Neuron (in vitro differentiated cells): ENCODE data around the gene DOLPP1.

Experiments
- H2AFZ ChIP-seq: one replicate; pipeline ENCODE4 v1.6.1; 2013; ENCODE audit warnings: low read depth, mild to moderate bottlenecking, inconsistent platforms, low read length, moderate library complexity
- H3K27me3 ChIP-seq: one replicate; pipeline ENCODE4 v1.6.1; 2013; ENCODE audit warnings: low read length; ENCODE audit not compliant: insufficient read depth
- H3K36me3 ChIP-seq: one replicate; pipeline ENCODE4 v1.6.1; 2013; ENCODE audit warnings: low read length; ENCODE audit not compliant: insufficient read depth
- H3K4me1 ChIP-seq: one replicate; pipeline ENCODE4 v1.6.1; 2013; ENCODE audit warnings: low read length; ENCODE audit not compliant: insufficient read depth
- H3K4me3 ChIP-seq: 2 replicates; pipeline ENCODE4 v1.5.1; 2013; ENCODE audit warnings: mild to moderate bottlenecking, low read length, moderate library complexity
- H3K9me3 ChIP-seq: one replicate; pipeline ENCODE4 v1.6.1; 2013; ENCODE audit warnings: low read length

The DOLPP1 gene

GRCh38 chr9:129089246-129089645 is 8.3 kb downstream of the DOLPP1 start:
- H2AFZ ChIP-seq: no peak overlapping the region
- H3K36me3 ChIP-seq: peaks cover 50% of the 10 kb centered on the region
- no peaks in the 10 kb centered on the region for H3K4me1 ChIP-seq
- H3K9me3 ChIP-seq: no peaks in the 10 kb centered on the region
- H3K27me3 ChIP-seq: no peaks in the 10 kb centered on the region
- H3K4me3 ChIP-seq: no peak overlapping the region

DNA sequence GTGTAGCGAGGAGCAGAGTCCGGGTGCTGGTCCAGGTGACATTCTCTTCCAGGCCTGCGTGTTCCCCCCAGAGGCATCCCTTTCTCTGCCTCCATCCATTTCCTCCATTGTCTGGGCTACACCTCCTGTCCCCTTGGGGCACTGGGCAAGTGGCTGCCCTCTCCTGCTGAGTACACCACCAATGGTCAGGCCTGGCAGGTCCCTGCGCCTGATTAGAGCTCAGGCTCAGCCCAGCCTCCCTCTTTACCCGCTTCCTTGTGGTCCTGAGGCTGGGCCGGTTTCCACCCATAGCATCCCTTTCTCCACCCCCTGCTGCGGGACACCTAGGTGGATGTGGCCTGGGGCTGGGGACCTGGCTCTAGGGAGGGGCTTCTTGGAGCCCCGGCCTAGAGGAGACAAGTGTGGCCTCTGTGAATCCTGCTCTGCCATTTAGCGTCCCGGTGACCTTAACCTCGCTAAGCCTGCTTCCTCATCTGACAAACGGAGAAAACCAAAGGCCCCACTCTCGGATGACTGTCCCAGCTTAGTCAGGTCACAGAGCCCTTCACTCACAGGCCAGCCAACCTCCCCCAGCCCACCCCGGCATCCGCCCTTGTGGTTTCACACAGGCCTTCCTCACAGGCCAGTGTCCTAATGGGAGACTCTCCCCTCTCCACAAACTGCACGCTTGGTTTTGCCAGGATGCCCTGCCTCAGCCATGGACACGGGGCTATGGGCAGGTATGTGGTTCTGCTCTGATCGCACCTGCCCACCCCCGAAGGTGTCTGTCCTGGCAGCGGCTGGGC is 12.9 kb downstream of the DOLPP1 start:
- Histone ChIP-seq H2AFZ (no peak overlapping the region), H3K4me3 (no peak overlapping the region), H3K4me1 (no peaks in the 10 kb centered on the region), H3K9me3 (no peaks in the 10 kb centered on the region), H3K36me3 (peaks cover 21% of the 10 kb centered on the region), H3K27me3 (no peaks in the 10 kb centered on the region)

DNA sequence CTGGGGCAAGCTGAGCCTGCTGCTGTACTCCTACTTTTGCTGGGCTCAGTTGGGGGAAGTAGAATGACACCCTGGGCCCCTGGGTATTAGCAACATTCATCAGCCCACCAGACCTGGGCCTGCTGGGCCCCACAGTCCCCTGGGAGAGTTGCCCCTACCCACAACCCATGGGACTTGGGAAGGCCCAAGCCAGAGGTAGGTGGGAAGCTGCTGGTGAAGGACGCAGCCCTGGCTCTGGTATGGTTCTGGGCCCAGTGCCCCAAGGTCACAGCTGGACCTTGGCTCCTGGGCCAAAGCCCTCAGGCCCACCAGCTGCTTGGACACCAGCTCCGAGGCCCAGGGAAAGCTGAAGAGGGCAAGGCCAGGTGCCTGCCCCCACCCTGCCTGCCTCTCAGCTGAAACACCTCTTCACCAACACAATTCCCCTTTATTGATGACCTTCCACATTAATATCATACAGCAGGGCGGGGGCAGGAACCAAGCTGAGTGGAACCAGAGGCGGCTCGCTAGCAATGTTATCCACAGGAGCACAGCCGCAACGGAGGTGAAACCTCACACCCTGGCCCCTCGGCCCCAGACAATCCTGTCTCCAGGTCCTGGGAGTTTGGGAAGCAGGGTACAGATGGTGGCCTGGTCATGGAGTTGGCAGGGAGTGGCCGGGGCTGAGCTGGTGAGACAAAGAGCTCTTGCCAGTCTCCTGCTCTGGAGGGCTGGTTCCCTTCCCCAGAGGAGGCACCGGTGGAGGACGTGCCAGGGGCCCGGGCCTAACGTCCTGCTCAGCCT is 13.7 kb downstream of the DOLPP1 start:
- H3K4me1 ChIP-seq: no peaks in the 10 kb centered on the region
- H3K4me3 ChIP-seq: no peak overlapping the region
- H3K9me3 ChIP-seq: no peaks in the 10 kb centered on the region
- no peaks in the 10 kb centered on the region for H3K27me3 ChIP-seq
- peaks cover 14% of the 10 kb centered on the region for H3K36me3 ChIP-seq
- no peak overlapping the region for H2AFZ ChIP-seq

DNA sequence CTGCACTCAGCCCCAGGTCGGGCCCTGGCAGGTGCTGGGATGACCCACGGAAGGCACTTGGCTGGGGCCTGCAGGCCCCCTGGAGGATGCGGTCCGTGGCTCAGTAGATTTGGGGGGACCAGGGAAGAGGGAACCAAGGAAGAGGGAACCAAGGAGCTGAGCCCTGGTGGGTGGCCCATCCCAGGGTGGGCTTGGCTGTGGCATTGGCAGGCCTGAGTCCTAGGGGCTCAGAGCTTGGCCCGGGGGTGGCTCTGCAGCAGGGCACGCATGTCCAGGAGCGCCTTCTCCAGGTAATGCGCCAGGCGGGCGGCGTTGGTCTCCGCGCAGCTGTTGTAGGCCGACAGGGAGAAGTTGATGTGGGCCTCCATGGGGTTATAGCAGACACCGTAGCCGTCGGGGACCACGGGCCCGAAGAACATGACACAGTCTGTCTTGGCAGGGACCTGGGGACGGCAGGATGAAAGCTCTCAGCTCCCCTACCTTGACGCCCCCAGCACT is 14.3 kb downstream of the DOLPP1 start:
- H3K36me3 ChIP-seq: peaks cover 9% of the 10 kb centered on the region
- no peak overlapping the region for H3K4me3 ChIP-seq
- H2AFZ ChIP-seq: no peak overlapping the region
- no peaks in the 10 kb centered on the region for H3K4me1 ChIP-seq
- H3K27me3 ChIP-seq: no peaks in the 10 kb centered on the region
- no peaks in the 10 kb centered on the region for H3K9me3 ChIP-seq

GRCh38 chr9:129095908-129096307 is 15.0 kb downstream of the DOLPP1 start:
- Histone ChIP-seq H3K27me3 (no peaks in the 10 kb centered on the region), H3K36me3 (peaks cover 3% of the 10 kb centered on the region), H2AFZ (no peak overlapping the region), H3K9me3 (no peaks in the 10 kb centered on the region), H3K4me1 (no peaks in the 10 kb centered on the region), H3K4me3 (no peak overlapping the region)

GRCh38 chr9:129097671-129098306 is 16.9 kb downstream of the DOLPP1 start:
- Histone ChIP-seq H3K36me3 (peaks cover 3% of the 10 kb centered on the region), H3K4me1 (no peaks in the 10 kb centered on the region), H3K9me3 (no peaks in the 10 kb centered on the region), H3K27me3 (no peaks in the 10 kb centered on the region), H3K4me3 (no peak overlapping the region), H2AFZ (no peak overlapping the region)

DNA sequence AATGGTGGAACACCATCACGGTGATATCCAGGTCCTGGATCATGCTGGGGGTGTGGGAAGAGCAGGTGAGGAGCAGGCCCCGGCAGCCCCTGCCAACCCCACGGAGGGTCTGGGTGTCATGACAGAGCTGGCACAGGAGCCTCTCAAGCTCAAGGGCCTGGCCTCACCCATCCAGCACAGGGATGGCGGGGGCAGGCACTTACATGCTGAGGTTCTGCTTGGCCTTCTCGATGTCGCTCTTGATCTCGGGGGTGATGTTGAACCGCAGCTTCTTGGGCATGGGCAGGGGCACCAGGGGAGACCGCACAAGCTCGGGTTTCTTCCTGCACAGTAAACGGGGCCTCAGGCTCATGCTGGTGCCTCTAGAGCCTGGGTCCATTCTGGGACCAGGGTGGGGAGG is 17.4 kb downstream of the DOLPP1 start:
- Histone ChIP-seq H3K4me3 (no peak overlapping the region), H3K36me3 (peaks cover 3% of the 10 kb centered on the region)

DNA sequence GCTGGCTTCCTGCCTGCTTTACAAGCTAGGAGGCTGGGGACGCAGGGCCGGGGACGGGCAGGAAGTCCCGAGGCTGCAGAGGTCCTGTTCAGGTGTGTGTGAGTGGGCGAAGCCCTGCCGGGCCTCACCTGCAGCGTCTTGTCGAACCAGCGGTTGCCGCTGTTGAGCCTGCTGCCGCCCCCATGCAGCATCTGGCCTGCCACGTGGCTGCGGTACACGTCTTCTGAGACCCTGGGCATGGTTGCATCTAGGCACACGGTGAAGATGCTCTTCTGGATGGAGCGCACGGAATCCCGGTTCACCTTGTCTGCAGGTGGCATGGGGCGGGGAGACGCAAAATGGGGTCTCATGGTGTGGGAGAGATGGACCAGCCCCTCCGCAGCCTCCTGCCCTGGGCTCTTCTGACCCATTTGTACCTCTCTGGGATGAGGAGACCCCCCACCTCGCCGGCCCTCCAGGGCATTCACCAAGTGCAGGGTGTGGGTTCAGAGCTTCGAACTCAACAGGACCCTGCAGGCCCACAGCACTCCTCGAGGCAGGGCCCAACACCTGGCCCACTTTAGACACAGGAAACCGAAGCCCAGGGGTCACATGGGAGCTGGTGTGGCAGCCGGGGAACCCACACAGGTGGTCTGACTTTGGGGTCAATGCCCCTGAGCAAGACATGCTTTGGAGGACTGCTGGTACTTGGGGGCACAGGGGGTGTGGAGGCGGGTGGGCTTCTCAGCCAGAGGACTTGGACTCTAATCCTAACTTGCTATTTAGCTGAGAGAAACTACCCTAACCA is 19.7 kb downstream of the DOLPP1 start:
- Histone ChIP-seq H3K9me3 (no peaks in the 10 kb centered on the region), H3K36me3 (peaks cover 3% of the 10 kb centered on the region), H3K4me1 (no peaks in the 10 kb centered on the region), H3K4me3 (no peak overlapping the region), H3K27me3 (no peaks in the 10 kb centered on the region), H2AFZ (no peak overlapping the region)

More for the DNA sequence above, 17.4 kb downstream of the DOLPP1 start:
- no peaks in the 10 kb centered on the region for H3K9me3 ChIP-seq
- H2AFZ ChIP-seq: no peak overlapping the region
- H3K4me1 ChIP-seq: no peaks in the 10 kb centered on the region
- no peaks in the 10 kb centered on the region for H3K27me3 ChIP-seq

DNA sequence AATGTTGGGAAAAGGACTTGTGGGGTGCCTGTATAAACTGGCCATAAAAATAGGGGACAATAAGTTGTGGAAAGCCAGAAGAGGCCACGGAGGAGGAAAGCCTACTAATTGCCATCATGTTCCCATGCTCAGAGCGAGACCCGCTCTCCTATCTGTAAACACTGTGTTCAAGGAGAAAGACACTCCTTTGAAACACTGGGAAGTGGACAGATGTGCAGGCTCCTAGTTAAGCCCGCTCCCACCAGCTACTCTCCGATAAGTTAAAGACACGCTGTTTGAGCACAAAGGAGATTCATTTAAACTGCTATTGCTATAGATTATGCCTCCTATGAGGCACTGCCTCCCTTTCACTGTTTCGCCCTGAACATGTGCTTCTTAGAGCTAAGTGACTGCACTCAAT is 20.4 kb downstream of the DOLPP1 start:
- no peak overlapping the region for H3K4me3 ChIP-seq
- no peaks in the 10 kb centered on the region for H3K9me3 ChIP-seq
- H2AFZ ChIP-seq: no peak overlapping the region
- no peaks in the 10 kb centered on the region for H3K27me3 ChIP-seq
- H3K4me1 ChIP-seq: no peaks in the 10 kb centered on the region
- peaks cover 3% of the 10 kb centered on the region for H3K36me3 ChIP-seq

GRCh38 chr9:129102095-129102525 is 21.2 kb downstream of the DOLPP1 start:
- H3K4me1 ChIP-seq: no peaks in the 10 kb centered on the region
- H3K9me3 ChIP-seq: no peaks in the 10 kb centered on the region
- no peak overlapping the region for H3K4me3 ChIP-seq
- no peak overlapping the region for H2AFZ ChIP-seq
- H3K27me3 ChIP-seq: no peaks in the 10 kb centered on the region
- H3K36me3 ChIP-seq: peaks cover 1% of the 10 kb centered on the region

GRCh38 chr9:129102791-129103594 is 22.1 kb downstream of the DOLPP1 start:
- Histone ChIP-seq H3K36me3 (peaks cover 6% of the 10 kb centered on the region), H3K9me3 (no peaks in the 10 kb centered on the region), H3K4me3 (no peak overlapping the region), H3K27me3 (no peaks in the 10 kb centered on the region), H3K4me1 (no peaks in the 10 kb centered on the region), H2AFZ (no peak overlapping the region)

- H2AFZ ChIP-seq: no peak overlapping the region
- H3K9me3 ChIP-seq: no peaks in the 10 kb centered on the region
- no peaks in the 10 kb centered on the region for H3K4me1 ChIP-seq
- H3K27me3 ChIP-seq: no peaks in the 10 kb centered on the region
- H3K4me3 ChIP-seq: no peak overlapping the region
- H3K36me3 ChIP-seq: peaks cover 6% of the 10 kb centered on the region
These were observed 22.7 kb downstream of the DOLPP1 start for GRCh38 chr9:129103595-129103965.
